Measurements from ENCODE around the gene ARHGAP26. TPM values are rescaled to one million over a fixed set of nuclear protein-coding genes. Genes with fewer than 3 reads are reported as not detected.

ARHGAP26 gene
- total RNA-seq, 1 experiment from 2014 or later: 38.3 TPM

GRCh38 chr5:142805339-142805738 lies 35.2 kb downstream of the ARHGAP26 start:
- DNase-seq (ENCODE audit: low read depth): no peak
- in situ Hi-C loops (cut with HindIII; ENCODE audit: low pct_unique_long_range_greater_than_20kb, low sequenced_read_pairs): no loop called here

GRCh38 chr5:142806841-142807267 lies 36.7 kb downstream of the ARHGAP26 start:
- in situ Hi-C loops (cut with HindIII; ENCODE audit: low pct_unique_long_range_greater_than_20kb, low sequenced_read_pairs): no loop called here
- no peak for DNase-seq (ENCODE audit: low read depth)

DNA sequence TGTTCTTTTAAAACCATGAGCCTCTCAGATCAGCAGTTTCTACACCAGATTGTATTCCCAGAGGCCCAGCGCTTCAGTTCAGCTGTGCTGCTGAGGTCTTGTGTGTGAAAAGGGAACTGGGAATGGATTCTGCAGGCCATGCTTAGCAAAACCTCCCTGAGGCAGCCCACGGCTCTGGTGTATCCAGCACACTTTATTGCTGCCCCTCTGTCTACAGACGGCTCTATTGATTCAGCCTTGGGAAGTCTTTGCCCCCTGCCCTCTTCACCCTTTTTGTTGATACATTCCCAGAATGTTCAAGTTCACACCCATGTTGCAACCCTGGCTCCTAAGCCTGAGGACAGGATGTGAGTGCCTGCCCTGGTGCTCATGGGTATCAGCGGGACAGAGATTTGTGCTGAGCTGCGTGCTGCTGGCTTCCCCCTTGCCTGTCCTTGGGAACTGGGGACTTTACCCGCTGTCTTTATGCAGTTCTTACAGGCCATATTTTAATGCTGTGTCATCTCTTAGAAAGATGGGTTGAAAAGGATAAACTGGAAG lies 37.3 kb downstream of the ARHGAP26 start:
- in situ Hi-C loops (cut with HindIII; ENCODE audit: low pct_unique_long_range_greater_than_20kb, low sequenced_read_pairs): no loop called here
- DNase-seq (ENCODE audit: low read depth): no peak

GRCh38 chr5:142808878-142809598 lies 38.9 kb downstream of the ARHGAP26 start:
- no peak for DNase-seq (ENCODE audit: low read depth)
- in situ Hi-C loops (cut with HindIII; ENCODE audit: low pct_unique_long_range_greater_than_20kb, low sequenced_read_pairs): no loop called here

DNA sequence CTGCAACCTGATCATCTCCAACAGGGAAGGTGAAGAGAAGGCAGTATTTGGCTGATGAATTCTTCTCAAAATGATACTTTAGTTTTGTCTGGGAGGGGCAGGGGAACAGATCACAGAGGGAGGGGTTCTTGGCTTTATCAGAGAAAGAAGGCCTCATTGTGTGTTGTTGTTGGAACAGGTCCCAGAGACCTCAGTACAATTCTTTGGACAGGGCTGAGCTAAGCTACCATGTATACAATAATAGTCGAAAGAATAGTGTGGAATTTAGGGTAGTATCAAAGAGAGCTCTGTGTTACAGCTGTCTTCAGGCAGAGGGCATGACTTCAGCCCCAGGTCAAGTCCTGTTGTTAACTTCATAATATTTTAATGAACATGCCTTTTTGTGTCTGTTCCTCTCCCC lies 39.9 kb downstream of the ARHGAP26 start:
- DNase-seq (ENCODE audit: low read depth): no peak
- in situ Hi-C loops (cut with HindIII; ENCODE audit: low pct_unique_long_range_greater_than_20kb, low sequenced_read_pairs): no loop called here

DNA sequence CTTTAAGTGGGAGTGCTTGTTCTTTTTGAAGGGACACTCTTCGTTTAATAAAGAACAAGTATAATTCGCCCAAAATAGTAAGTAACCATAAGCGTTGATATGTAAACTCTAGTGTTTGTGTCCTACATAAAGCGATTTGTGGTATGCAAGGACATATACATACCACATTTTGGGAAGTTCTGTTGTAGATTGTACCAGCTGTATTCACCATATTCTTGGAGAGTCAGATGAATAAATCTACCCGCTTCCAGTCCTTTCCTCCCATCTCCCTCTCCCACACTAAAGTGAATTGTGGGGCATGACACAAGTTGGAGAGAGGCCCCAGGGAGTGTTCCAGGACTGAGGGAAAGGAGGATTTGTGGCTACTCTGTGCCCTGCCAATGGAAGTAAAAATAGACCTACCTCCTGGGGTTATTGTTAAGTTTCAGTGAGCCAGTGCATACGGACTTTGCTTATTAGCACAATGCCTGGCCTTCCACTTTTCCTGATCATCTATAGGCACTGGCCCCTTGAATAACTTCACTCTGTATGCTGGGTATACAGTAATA lies 40.6 kb downstream of the ARHGAP26 start:
- no peak for DNase-seq (ENCODE audit: low read depth)
- in situ Hi-C loops (cut with HindIII; ENCODE audit: low pct_unique_long_range_greater_than_20kb, low sequenced_read_pairs): no loop called here

DNA sequence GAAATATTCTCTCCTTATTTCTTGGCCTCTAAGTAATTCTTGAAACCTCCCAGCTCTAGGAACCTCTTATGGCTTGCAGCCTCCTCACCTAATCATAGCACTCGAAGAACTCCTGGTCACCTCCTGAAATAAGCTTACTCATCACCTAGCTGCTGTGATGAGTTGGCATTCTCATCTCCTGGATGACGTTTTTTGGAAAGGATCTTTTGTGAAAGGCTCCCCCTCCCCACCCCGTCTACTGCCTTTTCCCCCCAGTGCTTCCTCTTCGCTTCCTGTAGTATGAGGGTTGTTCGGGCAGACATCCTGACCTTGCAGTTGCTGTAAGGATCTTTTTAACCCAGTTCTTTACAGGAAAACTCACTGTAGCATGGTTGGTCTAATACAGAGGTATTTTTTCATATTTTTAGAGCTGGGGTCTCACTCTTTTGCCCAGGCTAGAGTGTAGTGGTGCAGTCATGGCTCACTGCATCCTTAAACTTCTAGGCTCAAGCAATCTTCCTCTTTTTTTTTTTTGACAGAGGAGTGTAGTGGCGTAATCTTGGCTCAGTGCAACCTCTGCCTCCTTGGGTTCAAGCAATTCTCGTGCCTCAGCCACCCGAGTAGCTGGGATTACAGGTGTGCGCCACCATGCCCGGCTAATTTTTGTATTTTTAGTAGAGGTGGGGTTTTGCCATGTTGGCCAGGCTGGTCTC lies 41.8 kb downstream of the ARHGAP26 start:
- DNase-seq (ENCODE audit: low read depth): no peak
- in situ Hi-C loops (cut with HindIII; ENCODE audit: low pct_unique_long_range_greater_than_20kb, low sequenced_read_pairs): no loop called here

- in situ Hi-C loops (cut with HindIII; ENCODE audit: low pct_unique_long_range_greater_than_20kb, low sequenced_read_pairs): no loop called here
- DNase-seq (ENCODE audit: low read depth): no peak
Observed at GRCh38 chr5:142813220-142813619, 43.0 kb downstream of the ARHGAP26 start.

DNA sequence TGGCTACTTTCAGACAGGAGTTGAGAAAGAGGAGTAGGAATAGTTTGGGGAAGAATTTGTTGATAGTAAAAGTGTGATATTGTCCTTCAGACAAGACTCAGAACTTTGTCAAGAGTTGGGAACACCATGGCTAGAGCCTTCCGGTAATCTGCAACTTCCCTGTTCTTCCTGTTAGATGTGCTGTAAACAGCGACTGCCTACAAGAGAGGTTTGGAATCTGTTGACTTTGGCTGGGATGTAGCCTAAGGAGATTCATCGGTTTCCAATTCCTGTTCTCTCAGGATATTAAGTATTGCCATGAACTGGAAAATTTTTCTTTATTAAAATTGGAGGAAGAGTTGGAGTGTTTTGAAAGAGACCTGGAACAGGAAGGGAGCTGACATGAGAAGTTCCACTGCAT lies 43.9 kb downstream of the ARHGAP26 start:
- no peak for DNase-seq (ENCODE audit: low read depth)
- in situ Hi-C loops (cut with HindIII; ENCODE audit: low pct_unique_long_range_greater_than_20kb, low sequenced_read_pairs): no loop called here

DNA sequence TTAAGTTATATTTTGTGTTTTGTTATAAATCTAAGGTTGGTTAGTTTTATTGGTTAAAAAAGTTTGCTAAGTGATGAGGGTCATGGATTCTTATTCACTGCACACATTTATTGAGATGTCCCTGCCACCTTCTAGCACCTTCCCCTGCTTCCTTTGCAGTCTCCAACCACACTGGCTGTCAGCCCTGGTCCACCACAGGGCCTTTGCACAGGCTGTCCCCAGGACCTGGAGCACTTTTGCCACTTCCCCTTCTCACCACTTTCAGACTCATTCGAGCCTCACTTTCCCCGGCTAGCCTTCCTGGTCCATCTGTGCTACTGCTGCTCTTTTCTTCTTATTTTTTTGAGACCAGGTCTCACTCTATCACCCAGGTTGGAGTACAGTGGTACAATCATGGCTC lies 45.3 kb downstream of the ARHGAP26 start:
- no peak for DNase-seq (ENCODE audit: low read depth)
- in situ Hi-C loops (cut with HindIII; ENCODE audit: low pct_unique_long_range_greater_than_20kb, low sequenced_read_pairs): no loop called here

DNA sequence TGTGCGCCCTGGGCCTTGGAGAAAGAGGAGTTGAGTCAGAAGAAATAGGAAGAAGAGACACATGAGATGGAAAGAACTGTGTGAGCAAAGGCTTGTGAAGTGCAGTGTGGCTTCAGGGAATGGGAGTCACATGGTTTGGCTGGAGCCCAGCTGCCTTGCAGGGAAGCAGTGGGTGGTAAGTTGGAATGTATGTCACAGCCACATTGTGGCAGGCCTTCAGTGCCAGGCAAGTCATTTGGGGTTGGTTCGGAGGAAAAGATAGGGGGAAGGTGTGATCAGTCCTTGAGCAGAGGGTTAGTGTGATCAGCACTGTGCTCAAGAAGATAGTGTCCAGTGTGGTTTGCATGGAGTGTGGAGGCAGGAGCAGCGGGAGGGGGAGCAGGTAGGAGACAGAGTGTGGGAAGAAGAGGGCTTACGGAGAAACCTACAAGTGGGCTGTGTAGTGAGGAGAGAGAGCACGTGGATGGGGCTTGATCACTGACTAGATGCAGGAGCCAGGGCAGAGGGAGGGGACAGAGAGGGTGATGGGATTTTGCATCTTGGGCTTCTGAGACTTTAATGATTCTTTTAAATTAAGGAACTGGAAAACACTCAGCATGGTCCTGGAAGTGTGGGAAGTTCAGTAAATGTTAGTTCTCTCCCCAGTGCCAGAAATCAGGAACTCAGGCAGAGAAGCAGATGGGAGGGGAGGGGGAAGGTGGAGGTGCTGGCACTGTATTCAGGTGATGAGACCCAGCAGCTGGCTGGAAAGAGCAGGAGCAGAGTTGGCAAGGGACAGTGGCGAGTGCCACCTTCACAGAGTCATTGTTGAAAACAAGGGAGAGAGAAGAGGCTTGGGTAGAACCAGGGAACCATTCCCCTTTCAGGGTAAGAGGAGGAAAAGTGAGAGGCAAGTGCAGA lies 46.6 kb downstream of the ARHGAP26 start:
- DNase-seq (ENCODE audit: low read depth): peak; percentile 45
- in situ Hi-C loops (cut with HindIII; ENCODE audit: low pct_unique_long_range_greater_than_20kb, low sequenced_read_pairs): no loop called here

DNA sequence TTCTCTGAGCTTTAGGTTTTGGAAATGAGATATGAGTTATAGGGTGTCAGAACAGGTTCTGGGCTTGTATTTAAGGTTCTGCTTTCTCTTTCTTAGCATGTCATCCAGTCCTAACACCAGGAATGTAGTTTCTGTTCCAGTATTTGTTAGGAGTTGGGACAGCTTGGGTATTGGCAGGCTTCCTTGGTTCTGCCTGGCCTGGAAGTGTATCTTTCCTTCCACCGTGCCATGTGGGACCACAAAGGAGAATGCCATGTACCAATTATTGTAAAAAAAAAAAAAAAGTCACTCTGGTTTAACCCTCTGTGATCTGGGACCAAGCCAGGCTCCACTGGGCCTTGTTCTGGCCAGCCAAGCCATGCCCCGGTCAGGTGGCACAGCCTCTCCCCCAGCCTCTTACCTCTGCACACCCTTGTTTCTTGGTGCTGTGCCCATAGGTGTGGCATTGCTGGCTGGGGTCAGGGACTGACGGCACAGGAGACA lies 47.8 kb downstream of the ARHGAP26 start:
- in situ Hi-C loops (cut with HindIII; ENCODE audit: low pct_unique_long_range_greater_than_20kb, low sequenced_read_pairs): no loop called here
- DNase-seq (ENCODE audit: low read depth): no peak

DNA sequence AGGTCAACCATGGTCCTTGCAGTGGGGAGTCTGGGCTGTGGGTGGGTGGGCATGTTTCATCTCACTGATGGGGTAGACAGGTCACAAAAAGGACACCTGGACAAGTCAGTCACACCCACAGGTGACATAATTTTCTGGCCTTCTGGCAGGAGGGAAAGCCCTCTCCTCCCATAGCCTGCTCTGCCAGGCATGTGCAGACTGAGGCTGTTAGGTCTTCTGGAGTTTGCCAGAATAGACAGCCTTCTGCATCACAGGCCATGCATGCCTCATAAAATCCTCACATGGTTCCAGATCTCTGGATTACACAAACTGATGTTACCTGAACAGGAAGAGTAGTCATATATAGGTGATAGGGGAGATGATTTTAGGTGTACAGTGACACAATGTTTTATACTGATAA lies 49.1 kb downstream of the ARHGAP26 start:
- in situ Hi-C loops (cut with HindIII; ENCODE audit: low pct_unique_long_range_greater_than_20kb, low sequenced_read_pairs): no loop called here
- peak; percentile 41 for DNase-seq (ENCODE audit: low read depth)

DNA sequence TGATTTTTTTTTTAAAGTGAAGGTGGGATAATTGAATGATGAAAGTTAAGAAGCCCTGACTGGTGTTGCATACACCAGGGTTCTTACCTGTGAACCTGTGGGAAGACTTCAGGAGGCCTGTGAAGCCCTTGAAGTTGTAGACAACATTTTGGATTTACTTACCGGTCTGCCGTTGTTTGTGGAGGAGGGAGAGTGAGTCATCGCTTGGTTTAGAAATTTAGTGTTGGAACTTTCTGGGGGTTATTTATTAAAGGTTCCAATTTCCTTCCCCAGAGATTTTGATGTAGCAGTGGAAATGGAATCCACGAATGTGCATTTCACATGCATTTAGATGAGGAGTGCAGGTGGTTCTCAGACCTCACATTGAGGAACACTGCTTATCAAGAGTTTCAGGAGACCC lies 49.6 kb downstream of the ARHGAP26 start:
- no peak for DNase-seq (ENCODE audit: low read depth)
- in situ Hi-C loops (cut with HindIII; ENCODE audit: low pct_unique_long_range_greater_than_20kb, low sequenced_read_pairs): no loop called here

GRCh38 chr5:142820447-142820846 lies 50.3 kb downstream of the ARHGAP26 start:
- in situ Hi-C loops (cut with HindIII; ENCODE audit: low pct_unique_long_range_greater_than_20kb, low sequenced_read_pairs): no loop called here
- DNase-seq (ENCODE audit: low read depth): no peak

GRCh38 chr5:142821034-142821732 lies 51.0 kb downstream of the ARHGAP26 start:
- in situ Hi-C loops (cut with HindIII; ENCODE audit: low pct_unique_long_range_greater_than_20kb, low sequenced_read_pairs): no loop called here
- DNase-seq (ENCODE audit: low read depth): no peak

- peak; percentile 99 for DNase-seq (ENCODE audit: low read depth)
- in situ Hi-C loops (cut with HindIII; ENCODE audit: low pct_unique_long_range_greater_than_20kb, low sequenced_read_pairs): no loop called here
Observed at GRCh38 chr5:142821733-142822487, 51.7 kb downstream of the ARHGAP26 start.

Data from Caki2 (cell line).